HG03354 (cell line): ENCODE data around the gene GBGT1.

ENCODE experiments used
- ATAC-seq: cut with Tn5 transposase; IDR thresholded peaks from one replicate; pipeline ENCODE4 v1.9.1; 2021; ENCODE audit warnings: mild to moderate bottlenecking; ENCODE audit not compliant: unreplicated experiment, poor library complexity, severe bottlenecking

Gene GBGT1

GRCh38 chr9:133119103-133119845 lies 44.4 kb downstream of the GBGT1 start:
- ATAC-seq = no peak

DNA sequence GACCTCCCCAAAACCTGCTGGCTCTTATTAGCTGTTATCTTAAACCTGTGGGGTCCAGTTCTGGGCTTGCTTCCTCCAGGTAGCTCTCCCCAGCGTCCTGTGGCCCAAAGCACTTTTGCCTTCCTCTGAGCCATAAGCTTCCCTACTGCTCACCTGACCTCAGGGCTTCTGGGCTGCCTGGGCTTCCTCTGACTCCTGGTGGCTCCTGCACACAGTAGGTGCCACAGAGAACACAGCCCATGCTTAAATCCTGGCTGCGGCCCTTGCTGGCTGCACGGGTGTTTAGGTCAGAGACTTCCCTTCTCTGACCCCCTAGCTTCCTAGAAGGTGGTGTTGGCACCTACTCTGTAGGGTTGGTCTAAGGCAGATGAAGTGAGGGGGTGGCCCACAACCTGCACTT lies 45.1 kb downstream of the GBGT1 start:
- ATAC-seq = no peak

DNA sequence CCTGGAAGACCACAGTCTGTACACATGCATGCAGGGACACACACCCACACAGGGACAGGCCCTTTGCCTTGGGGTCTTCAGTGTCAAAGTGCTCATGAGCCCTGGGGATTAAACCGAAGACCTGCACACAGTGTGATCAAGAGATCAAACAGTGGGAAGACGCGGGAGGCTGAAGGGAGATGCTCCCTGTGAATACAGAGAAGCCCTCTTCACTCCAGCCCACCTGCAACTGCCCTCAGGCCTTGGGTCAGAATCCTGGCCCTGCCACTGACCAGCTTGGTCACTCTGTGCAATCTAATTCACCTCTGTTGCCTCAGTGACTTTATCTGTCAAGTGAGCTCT lies 45.6 kb downstream of the GBGT1 start:
- ATAC-seq = no peak

DNA sequence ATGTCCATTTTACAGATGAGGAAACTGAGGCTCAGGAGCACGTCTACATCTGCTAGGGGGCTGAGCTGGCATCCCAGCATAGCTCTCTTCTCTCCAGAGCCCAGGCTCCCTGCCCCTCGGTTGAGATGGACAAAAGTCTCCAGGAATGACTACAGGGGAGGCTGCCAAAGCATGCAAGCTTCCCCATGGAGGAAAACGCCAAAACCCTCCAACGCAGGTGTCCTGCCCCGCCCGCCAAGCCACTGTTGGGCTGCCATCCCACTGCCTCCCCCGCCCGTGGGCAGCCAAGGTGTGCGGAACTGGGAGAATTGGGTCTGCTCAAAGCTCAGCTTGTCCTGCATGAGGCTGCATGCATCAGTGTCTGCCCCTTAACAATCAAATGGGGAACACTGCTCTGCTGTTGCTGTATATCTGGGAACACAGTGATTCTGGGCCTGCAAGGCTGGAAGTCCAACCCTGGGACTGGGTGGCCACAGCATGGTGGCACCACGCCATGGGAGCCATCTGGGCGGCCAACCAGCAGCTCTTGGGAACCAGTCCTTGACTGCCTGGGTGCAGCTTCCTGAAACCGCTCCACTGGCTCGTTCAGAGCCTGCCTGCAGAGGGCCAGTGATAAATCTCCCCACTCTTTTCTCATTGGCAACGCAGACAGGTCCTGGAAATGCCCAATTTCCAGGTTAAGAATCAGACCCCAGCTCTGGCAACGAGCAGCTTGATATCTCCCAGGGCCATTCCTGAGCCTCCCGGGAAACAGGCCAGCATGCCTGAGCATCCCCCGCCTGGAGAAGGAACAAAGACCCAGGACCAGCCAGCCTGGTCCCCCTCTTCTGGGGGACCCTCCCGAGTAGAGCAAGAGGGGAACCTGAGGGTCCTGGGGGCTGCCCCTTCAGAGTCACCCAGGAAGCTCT lies 46.2 kb downstream of the GBGT1 start:
- ATAC-seq = no peak

DNA sequence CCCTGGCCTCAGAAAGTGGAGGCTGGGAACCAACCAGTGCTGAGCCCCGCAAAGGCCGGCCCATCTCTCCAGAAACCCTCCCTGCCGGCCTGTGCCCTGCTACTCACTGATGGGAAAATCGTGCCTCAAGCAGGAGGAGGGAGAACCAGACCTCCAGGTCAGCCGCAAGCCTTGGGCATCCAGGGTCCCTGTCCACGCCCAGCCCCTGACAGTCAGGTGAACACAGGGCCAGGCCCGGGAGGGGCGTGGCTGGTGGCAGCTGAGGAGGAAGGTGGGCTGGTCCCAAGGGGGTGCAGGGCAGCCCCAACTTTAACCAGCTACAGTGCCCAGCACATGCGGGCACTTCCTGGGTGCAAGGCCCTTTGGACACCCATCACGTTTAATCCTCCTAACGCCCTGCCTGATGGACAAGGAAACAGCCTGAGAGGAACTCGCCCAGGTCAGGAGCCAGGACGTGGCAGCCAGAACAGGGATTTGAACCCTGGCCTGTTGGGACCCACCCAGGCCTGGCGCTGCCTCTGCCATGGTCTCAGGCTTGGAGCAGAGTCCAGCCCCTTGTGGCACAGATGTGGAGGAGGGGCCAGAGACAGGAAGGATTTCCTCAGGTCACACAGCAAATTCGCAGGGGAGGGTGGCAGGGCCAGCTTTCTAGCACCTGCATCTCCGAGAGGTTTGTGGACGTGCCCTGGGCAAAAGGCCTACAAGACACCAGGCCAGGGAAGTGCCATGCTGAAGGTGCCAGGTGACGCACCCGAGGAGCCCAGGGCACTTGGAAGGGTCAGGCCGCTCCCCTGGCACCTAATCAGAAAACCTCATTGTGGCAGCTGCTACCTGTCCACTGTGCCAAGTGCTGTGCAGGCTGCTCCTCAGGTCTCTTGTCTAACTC lies 47.1 kb downstream of the GBGT1 start:
- ATAC-seq = no peak

DNA sequence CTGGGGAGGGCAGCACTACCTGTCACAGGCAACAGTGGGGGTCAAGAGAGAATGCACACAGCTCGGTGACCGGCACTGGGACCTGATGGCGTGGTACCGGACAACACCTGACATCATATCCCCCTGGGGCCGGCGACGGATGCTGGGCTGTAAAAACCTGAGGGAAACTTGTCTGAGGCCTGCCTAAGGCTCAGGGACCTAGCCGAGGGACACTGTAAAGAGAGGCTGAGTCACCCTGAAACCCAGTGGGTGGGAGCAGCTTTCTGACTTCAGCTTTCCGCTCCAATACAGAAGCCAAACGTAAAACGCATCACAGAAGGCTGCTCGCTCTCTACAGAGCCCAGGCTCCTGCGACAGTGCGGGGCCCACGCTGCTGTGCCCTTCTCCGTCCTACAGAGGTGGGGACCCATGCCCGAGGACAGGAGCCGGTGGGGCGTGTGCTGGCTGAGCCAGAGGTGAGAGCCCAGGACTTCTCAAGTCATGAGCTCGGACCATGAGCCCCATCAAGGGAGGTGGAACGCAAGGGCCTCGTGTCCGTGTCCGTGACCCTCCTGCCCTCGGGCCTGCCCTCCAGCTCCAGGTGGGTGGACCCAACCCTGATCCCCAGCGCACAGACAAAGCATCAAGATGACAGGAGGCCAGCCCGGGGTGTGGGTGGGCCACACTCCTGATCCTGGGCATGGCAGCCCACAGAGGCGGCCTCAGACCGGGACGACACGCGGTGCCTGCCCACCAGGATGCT lies 47.9 kb downstream of the GBGT1 start:
- peak; percentile 60 for ATAC-seq

GRCh38 chr9:133114886-133115603 lies 48.7 kb downstream of the GBGT1 start:
- ATAC-seq = no peak

- no peak for ATAC-seq
Measured at GRCh38 chr9:133113949-133114885, 49.5 kb downstream of the GBGT1 start.

DNA sequence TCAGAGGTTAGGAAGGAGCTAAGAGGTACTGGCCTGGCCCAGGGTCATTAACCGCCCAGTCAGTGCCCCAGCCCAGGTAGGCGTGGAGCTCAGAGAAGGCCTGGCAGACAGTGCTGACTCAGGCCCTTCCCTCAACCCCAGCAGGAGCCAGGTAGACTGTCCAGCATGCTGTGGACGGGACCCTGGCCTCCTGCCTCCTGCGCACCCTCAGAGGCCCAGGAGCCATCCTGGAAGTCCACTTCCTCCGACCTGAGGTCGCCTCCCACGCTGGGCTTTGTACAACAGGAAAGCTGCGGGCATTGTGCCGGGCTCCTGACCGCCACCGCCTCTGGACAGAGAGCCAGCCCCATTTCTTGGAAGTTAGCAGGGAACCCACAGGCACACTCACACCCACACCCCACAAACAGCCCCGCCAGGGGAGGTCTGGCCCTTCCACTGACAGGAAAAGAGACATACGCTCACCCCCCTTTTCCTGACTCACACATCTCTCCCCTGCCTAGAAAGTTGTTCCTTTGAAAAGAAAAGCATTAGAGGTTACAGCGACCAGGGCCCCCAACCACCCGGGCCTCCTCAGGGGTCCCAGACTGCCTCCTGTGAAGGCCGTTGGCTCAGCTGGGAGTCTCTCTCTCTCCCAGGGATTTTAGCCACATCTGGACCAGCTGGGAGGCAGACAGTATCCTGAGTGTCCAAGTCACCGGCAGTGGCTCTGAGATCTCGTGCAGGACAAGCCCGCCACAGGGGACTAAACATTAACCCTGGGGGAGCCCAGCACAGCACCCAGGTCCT lies 50.4 kb downstream of the GBGT1 start:
- ATAC-seq = no peak

- no peak for ATAC-seq
Measured at GRCh38 chr9:133112663-133113026, 51.1 kb downstream of the GBGT1 start.

GRCh38 chr9:133111808-133112662 lies 51.7 kb downstream of the GBGT1 start:
- no peak for ATAC-seq

GRCh38 chr9:133109931-133110650 lies 53.6 kb downstream of the GBGT1 start:
- ATAC-seq = no peak

DNA sequence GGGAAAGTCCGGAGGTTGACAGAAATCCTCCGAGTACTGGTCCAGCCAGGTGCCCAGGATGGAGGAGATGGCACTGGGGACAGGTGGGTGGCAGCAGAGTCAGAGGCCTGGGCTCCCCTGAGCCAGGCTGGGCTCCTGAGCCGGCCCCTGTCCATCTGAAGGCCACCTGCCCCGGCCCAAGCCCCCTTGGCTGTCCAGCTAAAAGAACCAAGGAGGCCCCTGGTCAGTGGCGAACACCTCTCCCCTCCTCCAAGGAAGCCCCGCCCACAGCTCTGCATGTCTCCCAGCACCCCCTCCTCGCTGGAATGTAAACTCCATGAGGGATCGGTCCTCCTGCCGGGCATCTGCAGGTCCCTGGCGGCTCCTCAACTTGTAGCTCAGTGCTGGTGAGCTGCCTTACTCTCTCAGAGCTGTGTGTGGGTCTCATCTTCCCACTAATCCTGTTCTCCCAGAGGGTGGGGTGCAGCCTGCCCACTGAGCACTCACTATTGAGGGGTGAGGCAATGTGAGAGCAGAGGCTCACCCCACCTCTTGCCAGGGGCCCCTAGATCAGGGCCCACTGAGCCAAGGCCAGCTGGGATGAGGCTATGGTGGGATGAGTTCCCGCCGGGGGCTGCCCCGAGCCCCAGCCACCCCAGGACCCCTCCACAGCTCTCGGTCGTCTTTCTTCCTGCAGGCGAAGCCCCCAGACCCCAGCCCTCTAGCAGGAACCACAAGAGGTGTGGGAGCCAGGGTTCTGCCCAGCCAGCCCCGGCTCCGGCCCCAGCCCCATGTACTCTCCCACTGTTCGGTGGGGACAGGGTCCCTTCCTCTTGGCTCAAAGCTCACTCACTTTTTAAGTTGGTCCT lies 54.7 kb downstream of the GBGT1 start:
- ATAC-seq = no peak

DNA sequence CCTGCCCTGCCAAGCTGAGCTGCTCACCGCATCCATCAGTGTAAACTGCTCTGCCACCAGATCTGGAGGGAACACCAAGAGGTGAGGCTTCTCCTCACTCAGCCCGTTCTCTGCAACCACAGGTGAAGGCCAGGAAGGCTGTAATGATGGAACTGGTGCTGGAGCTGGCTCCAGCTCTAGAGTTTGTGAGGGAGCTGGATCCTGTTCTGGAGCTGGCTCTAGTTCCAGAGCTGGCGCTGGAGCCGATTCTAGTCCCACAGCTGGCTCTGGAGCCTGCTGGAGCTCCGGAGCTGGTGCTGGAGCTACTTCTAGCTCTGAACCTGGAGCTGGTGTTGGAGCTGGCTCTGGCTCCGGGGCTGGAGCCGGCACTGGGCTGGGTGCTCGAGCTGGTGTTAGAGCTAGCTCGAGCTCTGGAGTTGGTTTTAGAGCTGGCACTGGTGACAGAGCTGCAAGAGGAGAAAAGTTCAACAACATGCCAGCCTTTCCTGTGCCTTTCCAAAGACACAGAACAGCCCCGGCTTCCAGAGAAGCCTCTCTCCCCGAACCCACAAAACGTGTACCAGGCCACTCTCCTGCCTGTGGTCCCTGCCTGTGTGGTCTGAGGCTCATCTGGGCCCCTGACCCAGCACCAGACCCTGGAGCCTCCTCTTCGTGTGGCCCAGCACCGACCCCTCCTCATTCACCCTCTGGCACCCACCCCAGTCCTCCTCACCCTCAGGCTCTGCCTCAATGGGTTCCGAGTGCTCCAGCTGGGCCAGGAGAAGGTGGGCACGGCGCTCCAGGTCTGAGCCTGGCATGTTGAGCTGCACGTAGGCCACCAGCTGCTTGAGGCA lies 55.5 kb downstream of the GBGT1 start:
- no peak for ATAC-seq
